ENCODE data around the gene ALDH6A1. TPM values are rescaled to one million over a fixed set of nuclear protein-coding genes. Genes with fewer than 3 reads are reported as not detected.

Gene ALDH6A1
- total RNA-seq, 1 donor from 2014 or later: 4.9 TPM

GRCh38 chr14:74065746-74066575 is 18.3 kb downstream of the ALDH6A1 start:
- Histone ChIP-seq H3K4me1 (no peaks in the 10 kb centered on the region), H3K27ac (no peak overlapping the region), H3K9me3 (no peaks in the 10 kb centered on the region), H3K4me3 (no peak overlapping the region), H3K36me3 (peaks cover 79 to 93% of the 10 kb centered on the region in 2 donors), H3K27me3 (no peaks in the 10 kb centered on the region)
- TF ChIP-seq, protein P1, sequence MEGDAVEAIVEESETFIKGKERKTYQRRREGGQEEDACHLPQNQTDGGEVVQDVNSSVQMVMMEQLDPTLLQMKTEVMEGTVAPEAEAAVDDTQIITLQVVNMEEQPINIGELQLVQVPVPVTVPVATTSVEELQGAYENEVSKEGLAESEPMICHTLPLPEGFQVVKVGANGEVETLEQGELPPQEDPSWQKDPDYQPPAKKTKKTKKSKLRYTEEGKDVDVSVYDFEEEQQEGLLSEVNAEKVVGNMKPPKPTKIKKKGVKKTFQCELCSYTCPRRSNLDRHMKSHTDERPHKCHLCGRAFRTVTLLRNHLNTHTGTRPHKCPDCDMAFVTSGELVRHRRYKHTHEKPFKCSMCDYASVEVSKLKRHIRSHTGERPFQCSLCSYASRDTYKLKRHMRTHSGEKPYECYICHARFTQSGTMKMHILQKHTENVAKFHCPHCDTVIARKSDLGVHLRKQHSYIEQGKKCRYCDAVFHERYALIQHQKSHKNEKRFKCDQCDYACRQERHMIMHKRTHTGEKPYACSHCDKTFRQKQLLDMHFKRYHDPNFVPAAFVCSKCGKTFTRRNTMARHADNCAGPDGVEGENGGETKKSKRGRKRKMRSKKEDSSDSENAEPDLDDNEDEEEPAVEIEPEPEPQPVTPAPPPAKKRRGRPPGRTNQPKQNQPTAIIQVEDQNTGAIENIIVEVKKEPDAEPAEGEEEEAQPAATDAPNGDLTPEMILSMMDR (IDR thresholded peaks at IDR 0.05): no peak
- no peak for DNase-seq (ENCODE audit: low spot score in 2 of 2)
- intact Hi-C loops (cut with DNase I): no loop called here

DNA sequence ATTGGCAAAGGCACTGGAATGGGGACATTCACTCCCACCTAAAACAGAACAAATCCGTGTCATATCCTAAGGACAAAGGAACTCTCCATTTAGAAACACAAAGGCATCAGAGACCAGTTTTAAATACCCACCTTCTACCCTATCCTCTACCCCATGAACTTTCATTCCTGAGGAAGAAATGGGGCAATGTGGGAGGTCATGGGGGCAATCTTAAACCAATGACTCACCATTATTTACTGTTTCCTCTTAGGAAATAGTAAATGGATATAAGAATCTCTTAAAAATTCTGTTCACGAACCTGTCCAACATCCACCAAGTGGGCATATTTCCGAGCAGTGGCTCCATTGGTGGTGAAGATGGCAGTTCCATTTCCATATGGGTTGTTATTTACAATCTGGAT is 19.4 kb downstream of the ALDH6A1 start:
- TF ChIP-seq, protein P1 (IDR thresholded peaks at IDR 0.05): no peak
- Histone ChIP-seq H3K4me1 (no peaks in the 10 kb centered on the region), H3K4me3 (no peak overlapping the region), H3K27ac (no peak overlapping the region), H3K9me3 (no peaks in the 10 kb centered on the region), H3K27me3 (no peaks in the 10 kb centered on the region), H3K36me3 (peaks cover 74 to 93% of the 10 kb centered on the region in 2 donors)
- no peak for DNase-seq (ENCODE audit: low spot score in 2 of 2)
- intact Hi-C loops (cut with DNase I): no loop called here

DNA sequence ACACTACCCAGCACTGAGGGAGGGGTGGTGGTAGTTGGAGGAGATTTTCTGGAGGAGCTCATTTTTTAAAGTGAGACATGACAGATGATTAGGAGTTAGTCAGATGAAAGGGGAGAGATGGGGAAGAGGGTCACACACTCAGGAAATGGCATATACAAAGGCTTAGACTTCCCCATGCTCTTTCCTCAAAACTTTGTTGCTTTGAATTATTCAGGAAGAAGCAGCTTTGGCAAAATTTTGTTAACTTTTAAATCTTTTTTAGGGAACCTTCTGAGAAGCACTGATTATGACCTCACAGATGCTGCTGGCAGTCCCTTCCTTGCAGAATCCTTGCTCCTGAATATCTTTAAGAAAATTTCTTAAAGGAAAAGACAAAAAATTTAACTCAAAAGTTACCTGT is 19.8 kb downstream of the ALDH6A1 start:
- Histone ChIP-seq H3K36me3 (peaks cover 76 to 94% of the 10 kb centered on the region in 2 donors), H3K4me1 (no peaks in the 10 kb centered on the region), H3K9me3 (no peaks in the 10 kb centered on the region), H3K27ac (no peak overlapping the region), H3K4me3 (no peak overlapping the region), H3K27me3 (no peaks in the 10 kb centered on the region)
- intact Hi-C loops (cut with DNase I): no loop called here
- no peak for DNase-seq (ENCODE audit: low spot score in 2 of 2)
- TF ChIP-seq, protein P1 (IDR thresholded peaks at IDR 0.05): no peak

DNA sequence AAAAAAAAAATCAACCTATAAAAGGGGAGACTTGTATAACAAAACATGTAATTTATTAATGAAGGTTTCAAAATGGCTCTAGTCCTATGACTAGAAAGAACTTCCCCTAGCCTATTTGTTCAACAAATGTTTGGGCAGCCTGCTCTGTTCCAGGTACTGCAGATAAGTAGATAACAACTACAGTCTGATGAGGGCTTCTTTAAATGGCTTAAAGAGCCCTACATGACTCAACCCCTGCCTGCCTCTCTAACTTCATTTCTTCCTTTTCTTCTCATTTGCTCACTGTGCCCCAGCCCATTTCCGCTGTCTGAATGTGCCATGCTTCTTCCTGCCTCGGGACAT is 21.5 kb downstream of the ALDH6A1 start:
- Histone ChIP-seq H3K4me1 (no peaks in the 10 kb centered on the region), H3K36me3 (peaks cover 68 to 95% of the 10 kb centered on the region in 2 donors), H3K27me3 (no peaks in the 10 kb centered on the region), H3K27ac (no peak overlapping the region), H3K4me3 (no peak overlapping the region), H3K9me3 (no peaks in the 10 kb centered on the region)
- TF ChIP-seq, protein P1 (IDR thresholded peaks at IDR 0.05): no peak
- no peak for DNase-seq (ENCODE audit: low spot score in 2 of 2)
- intact Hi-C loops (cut with DNase I): no loop called here

- H3K27ac ChIP-seq: no peak overlapping the region
- H3K9me3 ChIP-seq: no peaks in the 10 kb centered on the region
- TF ChIP-seq, protein P1 (IDR thresholded peaks at IDR 0.05): no peak
- no peaks in the 10 kb centered on the region for H3K27me3 ChIP-seq
- no peak for DNase-seq (ENCODE audit: low spot score in 2 of 2)
- no peaks in the 10 kb centered on the region for H3K36me3 ChIP-seq
- H3K4me3 ChIP-seq: no peak overlapping the region
- intact Hi-C loops (cut with DNase I): no loop called here
- no peaks in the 10 kb centered on the region for H3K4me1 ChIP-seq
Measured at GRCh38 chr14:74049876-74050495, 34.3 kb downstream of the ALDH6A1 start.
